Activated CD4-positive, alpha-beta T cell treated with anti-CD3 and anti-CD28 coated beads, Interleukin-2, amount 50 U/mL, for 1 hour (primary cell): ENCODE data around the gene KIAA0930.
"Not testable (repeated sequence)": the region's sequence is repeated elsewhere in the genome, so short reads cannot be mapped to it uniquely, and the experiment has no call there.

Source experiments
- DNase-seq: peaks from one replicate; pipeline ENCODE4 v3.0.0-alpha.2; 2020

The KIAA0930 gene

GRCh38 chr22:45262931-45263462, 22.3 kb upstream of the KIAA0930 start:
- no peak for DNase-seq

GRCh38 chr22:45262195-45262930, 21.7 kb upstream of the KIAA0930 start:
- no peak for DNase-seq

- DNase-seq: no peak
These were observed 20.9 kb upstream of the KIAA0930 start for GRCh38 chr22:45261407-45262088.

- DNase-seq: not testable (repeated sequence)
These were observed 19.7 kb upstream of the KIAA0930 start for GRCh38 chr22:45260395-45260759.

- DNase-seq: no peak
These were observed 19.2 kb upstream of the KIAA0930 start for GRCh38 chr22:45259754-45260394.

GRCh38 chr22:45257941-45258340, 17.2 kb upstream of the KIAA0930 start:
- DNase-seq: not testable (repeated sequence)

- DNase-seq: no peak
These were observed 14.1 kb upstream of the KIAA0930 start for GRCh38 chr22:45254789-45255278.

GRCh38 chr22:45254388-45254787, 13.7 kb upstream of the KIAA0930 start:
- DNase-seq: no peak

GRCh38 chr22:45253039-45253641, 12.4 kb upstream of the KIAA0930 start:
- no peak for DNase-seq

- no peak for DNase-seq
These were observed 11.1 kb upstream of the KIAA0930 start for GRCh38 chr22:45251825-45252224.

- no peak for DNase-seq
These were observed 8.3 kb upstream of the KIAA0930 start for GRCh38 chr22:45248832-45249561.

GRCh38 chr22:45246060-45246985, 5.6 kb upstream of the KIAA0930 start:
- no peak for DNase-seq

GRCh38 chr22:45244916-45245315, 4.2 kb upstream of the KIAA0930 start:
- no peak for DNase-seq

- DNase-seq: no peak
These were observed 2.1 kb upstream of the KIAA0930 start for GRCh38 chr22:45242778-45243191.

GRCh38 chr22:45240104-45240809, 437 bp downstream of the KIAA0930 start:
- DNase-seq: peak; percentile 35

- DNase-seq: no peak
These were observed 1.0 kb downstream of the KIAA0930 start for GRCh38 chr22:45239681-45240051.

- no peak for DNase-seq
These were observed 1.6 kb downstream of the KIAA0930 start for GRCh38 chr22:45238957-45239680.

GRCh38 chr22:45238076-45238956, 2.4 kb downstream of the KIAA0930 start:
- DNase-seq: no peak
